Lower lobe of right lung (tissue), 2 donors: ENCODE data around the gene LMNTD1. TPM values are rescaled to one million over a fixed set of nuclear protein-coding genes. Genes with fewer than 3 reads are reported as not detected.

ENCODE experiments used
- ATAC-seq, 2 donors: fragments of 200-7000 bp; cut with Tn5 transposase; one replicate each; pipeline ENCODE4 v1.9.1; 2020 to 2022; ENCODE audit warnings: mild to moderate bottlenecking in 2 of 2, moderate library complexity in 2 of 2
- DNase-seq: peaks from one replicate; pipeline ENCODE4 v3.0.0-alpha.2; 2020
- H3K27ac ChIP-seq: fragments of 200-600 bp; one replicate; pipeline ENCODE4 v1.8.0; 2022
- H3K27me3 ChIP-seq: fragments of 200-600 bp; one replicate; pipeline ENCODE4 v1.8.0; 2022; ENCODE audit warnings: low read depth
- H3K36me3 ChIP-seq: fragments of 200-600 bp; one replicate; pipeline ENCODE4 v1.8.0; 2022; ENCODE audit warnings: mild to moderate bottlenecking
- H3K4me1 ChIP-seq: fragments of 200-600 bp; one replicate; pipeline ENCODE4 v1.8.0; 2022
- H3K4me3 ChIP-seq: fragments of 200-600 bp; one replicate; pipeline ENCODE4 v1.8.0; 2022; ENCODE audit warnings: mild to moderate bottlenecking
- H3K9me3 ChIP-seq: fragments of 200-600 bp; one replicate; pipeline ENCODE4 v1.8.0; 2022
- intact Hi-C: fragments of 100-400 bp; cut with DNase I; formaldehyde crosslinking; loops from one replicate; pipeline ENCODE4 v1.11.0; 2022
- total RNA-seq: library from RNA; stranded (reverse); fragmentation: NEBNext Ultra II Directional; extraction: Animal tissue kit (Norgen Biotek cat#: 25700); gene quantifications from one replicate; pipeline ENCODE4 v1.2.1, GENCODE V29; 2021
- TF ChIP-seq, protein P1 (sequence below): fragments of 200-600 bp; IDR thresholded peaks from one replicate; pipeline ENCODE4 v1.8.0; 2022; ENCODE audit warnings: antibody characterized with exemption, mild to moderate bottlenecking
- donor health status: DM: no; HTN: yes; CAD: no; lungs with severe emphysema.

The LMNTD1 gene
- total RNA-seq, 1 donor from 2014 or later, result 2.6 TPM

- H3K4me1 ChIP-seq, result no peaks in the 10 kb centered on the region
- no peak overlapping the region for H3K4me3 ChIP-seq
- H3K27ac ChIP-seq, result no peak overlapping the region
- intact Hi-C loops, result no loop called here
- H3K9me3 ChIP-seq, result no peaks in the 10 kb centered on the region
- DNase-seq, result no peak
- no peaks in the 10 kb centered on the region for H3K27me3 ChIP-seq
- TF ChIP-seq, protein P1, sequence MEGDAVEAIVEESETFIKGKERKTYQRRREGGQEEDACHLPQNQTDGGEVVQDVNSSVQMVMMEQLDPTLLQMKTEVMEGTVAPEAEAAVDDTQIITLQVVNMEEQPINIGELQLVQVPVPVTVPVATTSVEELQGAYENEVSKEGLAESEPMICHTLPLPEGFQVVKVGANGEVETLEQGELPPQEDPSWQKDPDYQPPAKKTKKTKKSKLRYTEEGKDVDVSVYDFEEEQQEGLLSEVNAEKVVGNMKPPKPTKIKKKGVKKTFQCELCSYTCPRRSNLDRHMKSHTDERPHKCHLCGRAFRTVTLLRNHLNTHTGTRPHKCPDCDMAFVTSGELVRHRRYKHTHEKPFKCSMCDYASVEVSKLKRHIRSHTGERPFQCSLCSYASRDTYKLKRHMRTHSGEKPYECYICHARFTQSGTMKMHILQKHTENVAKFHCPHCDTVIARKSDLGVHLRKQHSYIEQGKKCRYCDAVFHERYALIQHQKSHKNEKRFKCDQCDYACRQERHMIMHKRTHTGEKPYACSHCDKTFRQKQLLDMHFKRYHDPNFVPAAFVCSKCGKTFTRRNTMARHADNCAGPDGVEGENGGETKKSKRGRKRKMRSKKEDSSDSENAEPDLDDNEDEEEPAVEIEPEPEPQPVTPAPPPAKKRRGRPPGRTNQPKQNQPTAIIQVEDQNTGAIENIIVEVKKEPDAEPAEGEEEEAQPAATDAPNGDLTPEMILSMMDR, result no peak
- ATAC-seq, result peak in 1 of 2 donors; percentile 19
- no peaks in the 10 kb centered on the region for H3K36me3 ChIP-seq
These were observed 37.1 kb upstream of the LMNTD1 start for GRCh38 chr12:25590011-25590721.

GRCh38 chr12:25587346-25587745, 34.3 kb upstream of the LMNTD1 start:
- Histone ChIP-seq H3K9me3 (no peaks in the 10 kb centered on the region), H3K4me3 (no peak overlapping the region), H3K27me3 (no peaks in the 10 kb centered on the region), H3K27ac (no peak overlapping the region), H3K4me1 (no peaks in the 10 kb centered on the region), H3K36me3 (no peaks in the 10 kb centered on the region)
- intact Hi-C loops, result no loop called here
- no peak for ATAC-seq
- TF ChIP-seq, protein P1, result no peak
- no peak for DNase-seq

GRCh38 chr12:25585662-25586061, 32.6 kb upstream of the LMNTD1 start:
- H3K36me3 ChIP-seq, result no peaks in the 10 kb centered on the region
- no peaks in the 10 kb centered on the region for H3K4me1 ChIP-seq
- TF ChIP-seq, protein P1, result no peak
- DNase-seq, result no peak
- intact Hi-C loops, result no loop called here
- no peak overlapping the region for H3K4me3 ChIP-seq
- no peak overlapping the region for H3K27ac ChIP-seq
- no peaks in the 10 kb centered on the region for H3K27me3 ChIP-seq
- no peak for ATAC-seq
- H3K9me3 ChIP-seq, result no peaks in the 10 kb centered on the region

DNA sequence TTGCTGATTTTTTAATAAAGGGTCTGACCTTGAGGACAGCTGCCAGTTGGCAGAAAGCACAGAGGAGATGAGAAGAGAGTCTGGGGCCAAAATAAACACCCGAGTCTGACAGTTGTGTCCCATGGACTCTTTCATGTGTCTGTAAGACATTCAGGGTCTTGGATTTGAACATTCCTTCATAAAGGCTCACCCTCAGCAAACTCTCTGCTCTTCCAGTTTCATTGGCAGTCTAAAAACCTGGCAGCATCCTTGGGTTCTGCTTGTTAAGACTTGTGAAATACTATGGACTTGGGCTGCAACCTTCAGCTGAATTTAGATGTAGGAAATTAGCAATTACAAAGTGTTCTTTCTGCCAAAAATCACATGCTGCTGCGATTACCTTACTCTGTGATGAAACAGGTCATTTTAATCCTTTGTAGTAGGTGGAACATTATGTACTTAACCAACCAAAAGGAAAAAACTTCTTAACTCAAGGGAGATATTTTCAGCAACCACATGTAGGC, 32.0 kb upstream of the LMNTD1 start:
- no peak overlapping the region for H3K4me3 ChIP-seq
- intact Hi-C loops, result no loop called here
- H3K27ac ChIP-seq, result no peak overlapping the region
- ATAC-seq (peak; percentile 17 to 79), DNase-seq (no peak)
- H3K27me3 ChIP-seq, result no peaks in the 10 kb centered on the region
- no peaks in the 10 kb centered on the region for H3K9me3 ChIP-seq
- no peaks in the 10 kb centered on the region for H3K36me3 ChIP-seq
- no peaks in the 10 kb centered on the region for H3K4me1 ChIP-seq
- TF ChIP-seq, protein P1, result no peak

GRCh38 chr12:25584596-25584995, 31.5 kb upstream of the LMNTD1 start:
- Histone ChIP-seq H3K4me1 (no peaks in the 10 kb centered on the region), H3K27me3 (no peaks in the 10 kb centered on the region), H3K9me3 (no peaks in the 10 kb centered on the region), H3K4me3 (no peak overlapping the region), H3K27ac (no peak overlapping the region), H3K36me3 (no peaks in the 10 kb centered on the region)
- DNase-seq (no peak), ATAC-seq (no peak)
- TF ChIP-seq, protein P1, result no peak
- intact Hi-C loops, result no loop called here
